Naive thymus-derived CD4-positive, alpha-beta T cell (primary cell): ENCODE data around the gene DOK5. TPM values are rescaled to one million over a fixed set of nuclear protein-coding genes. Genes with fewer than 3 reads are reported as not detected.

Experiments
- ATAC-seq: fragments of 150-1000 bp; cut with Tn5 transposase; 2 replicates; pipeline ENCODE4 v1.10.0; 2021; ENCODE audit warnings: mild to moderate bottlenecking, moderate library complexity
- CTCF ChIA-PET: fragments of 350-600 bp; sonication (Branson Sonifier 250); formaldehyde crosslinking; loops from one replicate; lab custom pipeline; 2021; ENCODE audit warnings: antibody characterized with exemption; lab: Charles Lee
- POLR2A ChIA-PET: fragments of 350-600 bp; sonication (Branson Sonifier 250); formaldehyde crosslinking; loops from one replicate; lab custom pipeline; 2021; ENCODE audit warnings: antibody characterized with exemption, inconsistent platforms; lab: Charles Lee
- DNase-seq, 9 donors: peaks; one replicate each; pipeline versions ENCODE4 v3.0.0 to v3.0.0-alpha.2; 2020 to 2022; ENCODE audit warnings: mixed read lengths in 1 of 9
- H3K27ac ChIP-seq: one replicate; pipeline ENCODE4 v1.7.0; 2013; ENCODE audit warnings: mild to moderate bottlenecking, low read depth, low read length, moderate library complexity
- H3K27me3 ChIP-seq, 2 donors: one replicate each; pipeline ENCODE4 v1.7.0; 2013; ENCODE audit warnings: low read length in 2 of 2, mild to moderate bottlenecking in 2 of 2, moderate library complexity in 2 of 2; ENCODE audit not compliant: control insufficient read depth in 2 of 2, insufficient read depth in 2 of 2
- H3K36me3 ChIP-seq, 3 experiments: 1 replicate in 2 of 3; 2 replicates in 1 of 3; pipeline ENCODE4 v1.7.0; 2013; ENCODE audit warnings: low read length in 3 of 3, mild to moderate bottlenecking in 3 of 3, moderate library complexity in 1 of 3; ENCODE audit not compliant: insufficient read depth in 3 of 3, control insufficient read depth in 2 of 3
- H3K4me1 ChIP-seq, 2 donors: one replicate each; pipeline ENCODE4 v1.7.0; 2013; ENCODE audit warnings: low read length in 2 of 2, mild to moderate bottlenecking in 2 of 2, moderate library complexity in 1 of 2; ENCODE audit not compliant: control insufficient read depth in 2 of 2, insufficient read depth in 2 of 2
- H3K4me3 ChIP-seq: 2 replicates; pipeline ENCODE4 v1.7.0; 2013; ENCODE audit warnings: mild to moderate bottlenecking, low read length
- H3K9me3 ChIP-seq, 3 experiments: 1 replicate in 2 of 3; 2 replicates in 1 of 3; pipeline ENCODE4 v1.7.0; 2013; ENCODE audit warnings: low read length in 3 of 3; ENCODE audit not compliant: control insufficient read depth in 2 of 3
- H3K27ac Mint-ChIP-seq, 9 donors: one replicate each; pipeline ENCODE4 v1.8.0; 2020 to 2022; ENCODE audit warnings: mixed read lengths in 9 of 9, mild to moderate bottlenecking in 8 of 9, moderate library complexity in 5 of 9, inconsistent platforms in 2 of 9
- H3K27me3 Mint-ChIP-seq, 5 donors: one replicate each; pipeline ENCODE4 v1.8.0; 2021 to 2022; ENCODE audit warnings: mixed read lengths in 5 of 5, mild to moderate bottlenecking in 1 of 5
- H3K36me3 Mint-ChIP-seq, 5 donors: one replicate each; pipeline ENCODE4 v1.8.0; 2020 to 2022; ENCODE audit warnings: mixed read lengths in 5 of 5, mild to moderate bottlenecking in 3 of 5, inconsistent platforms in 1 of 5
- H3K4me1 Mint-ChIP-seq, 7 donors: one replicate each; pipeline ENCODE4 v1.8.0; 2020 to 2022; ENCODE audit warnings: mixed read lengths in 7 of 7, mild to moderate bottlenecking in 3 of 7, inconsistent platforms in 1 of 7
- H3K4me3 Mint-ChIP-seq, 10 donors: one replicate each; pipeline ENCODE4 v1.8.0; 2020 to 2022; ENCODE audit warnings: mild to moderate bottlenecking in 10 of 10, mixed read lengths in 10 of 10, moderate library complexity in 6 of 10, inconsistent platforms in 2 of 10
- H3K9me3 Mint-ChIP-seq, 11 donors: one replicate each; pipeline ENCODE4 v1.8.0; 2020 to 2022; ENCODE audit warnings: mixed read lengths in 11 of 11, mild to moderate bottlenecking in 4 of 11, inconsistent platforms in 1 of 11, moderate library complexity in 1 of 11
- intact Hi-C, 2 donors: fragments of 100-400 bp; cut with micrococcal nuclease; formaldehyde crosslinking; loops; one replicate each; pipeline ENCODE4 v1.15.1; 2023
- polyA plus RNA-seq, 2 donors: library from polyadenylated mRNA; unstranded; fragments of 300-500 nt; fragmentation: Illumina TruSeq; gene quantifications; one replicate each; pipeline ENCODE4 v1.2.3, GENCODE V29; 2021
- total RNA-seq, 6 experiments: library from RNA in 5 of 6; stranded (reverse) in 5 of 6; gene quantifications; 1 replicate in 5 of 6; 2 replicates in 1 of 6; pipeline ENCODE4 v1.2.3 and lab custom pipeline; 2021 to 2026

Gene DOK5
- total and polyA plus RNA-seq, 7 experiments from 2014 or later = 0.85 TPM; not detected in 6

DNA sequence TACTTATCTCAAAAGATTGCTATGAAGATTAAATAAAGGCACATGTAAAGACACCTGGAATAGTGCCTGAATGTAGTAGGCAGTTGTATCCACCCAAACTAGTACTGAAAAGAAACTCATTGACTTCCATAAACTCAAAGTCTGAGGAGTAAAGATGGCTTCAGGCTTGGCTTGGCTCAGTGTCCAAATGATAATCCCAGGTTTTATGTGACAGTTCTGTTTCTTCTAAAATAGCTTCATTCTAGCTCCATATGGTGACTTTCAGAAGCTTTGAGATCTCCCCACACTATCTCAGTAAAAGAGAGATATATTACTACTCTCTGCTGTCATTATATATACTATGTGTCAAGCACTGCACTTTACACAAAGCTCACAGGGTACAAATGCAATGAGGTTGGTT, 121.3 kb downstream of the DOK5 start:
- peaks cover 0 to 6% (median 0%) of the 10 kb centered on the region in 3 experiments for H3K9me3 ChIP-seq
- Mint-ChIP-seq H3K27me3 (peaks cover 0 to 28% (median 4%) of the 10 kb centered on the region in 5 donors), H3K9me3 (peaks cover 0 to 8% (median 6%) of the 10 kb centered on the region in 11 donors), H3K4me3 (no peak overlapping the region), H3K36me3 (peaks cover 0 to 4% (median 0%) of the 10 kb centered on the region in 5 donors), H3K27ac (no peak overlapping the region), H3K4me1 (no peaks in the 10 kb centered on the region)
- intact Hi-C loops = no loop called here
- POLR2A ChIA-PET = no interaction called here
- H3K27me3 ChIP-seq = no peaks in the 10 kb centered on the region
- H3K27ac ChIP-seq = no peak overlapping the region
- no peak overlapping the region for H3K4me3 ChIP-seq
- no peaks in the 10 kb centered on the region for H3K36me3 ChIP-seq
- no peaks in the 10 kb centered on the region for H3K4me1 ChIP-seq
- DNase-seq (no peak), ATAC-seq (no peak)
- CTCF ChIA-PET = no interaction called here

DNA sequence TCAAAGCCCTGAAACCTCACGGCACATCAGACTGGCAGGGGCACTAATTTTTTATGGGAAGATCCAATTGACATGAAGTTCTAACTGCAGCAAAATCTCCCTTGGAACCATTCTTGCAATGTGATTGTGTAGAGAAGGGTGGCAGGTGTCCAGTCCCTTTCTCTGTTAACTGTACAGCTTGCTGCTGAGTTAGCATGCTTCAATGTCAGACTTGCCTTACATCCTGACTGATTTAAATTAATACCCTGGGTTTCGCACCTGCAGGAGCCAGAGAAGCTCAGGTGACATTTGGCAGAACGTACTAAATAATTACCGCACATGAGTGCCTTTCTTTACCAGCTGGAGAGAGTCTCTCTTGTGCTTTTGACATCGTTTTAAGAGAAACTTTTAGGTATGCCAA, 123.0 kb downstream of the DOK5 start:
- POLR2A ChIA-PET = no interaction called here
- DNase-seq (no peak), ATAC-seq (no peak)
- CTCF ChIA-PET = no interaction called here
- H3K27me3 Mint-ChIP-seq = peaks cover 0 to 27% (median 4%) of the 10 kb centered on the region in 5 donors
- H3K27ac Mint-ChIP-seq = no peak overlapping the region
- Histone ChIP-seq H3K36me3 (no peaks in the 10 kb centered on the region), H3K4me3 (no peak overlapping the region), H3K4me1 (no peaks in the 10 kb centered on the region), H3K27me3 (no peaks in the 10 kb centered on the region), H3K9me3 (peaks cover 0 to 6% (median 0%) of the 10 kb centered on the region in 3 experiments), H3K27ac (no peak overlapping the region)
- no peaks in the 10 kb centered on the region for H3K4me1 Mint-ChIP-seq
- intact Hi-C loops = no loop called here
- H3K9me3 Mint-ChIP-seq = peaks cover 0 to 8% (median 6%) of the 10 kb centered on the region in 11 donors
- H3K4me3 Mint-ChIP-seq = no peak overlapping the region
- H3K36me3 Mint-ChIP-seq = peaks cover 0 to 4% (median 0%) of the 10 kb centered on the region in 5 donors

DNA sequence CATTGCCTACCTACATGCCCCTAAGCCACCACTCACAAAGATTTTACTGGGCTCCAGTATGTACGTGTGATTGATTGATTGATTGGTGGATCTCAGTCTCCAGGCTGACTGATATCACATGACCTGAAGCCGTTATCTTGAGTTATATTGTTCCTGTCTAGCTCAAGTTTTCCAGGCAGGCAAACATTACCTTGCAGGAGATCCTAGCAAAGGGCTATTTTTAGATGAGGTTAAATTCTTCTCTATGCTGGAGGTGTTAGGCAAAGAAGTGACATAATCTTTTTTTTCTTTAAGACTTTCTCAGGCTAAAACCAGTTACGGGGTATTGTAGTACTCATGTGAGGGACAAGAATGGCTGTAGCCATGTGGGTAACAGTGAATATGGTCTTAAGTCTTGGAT, 125.2 kb downstream of the DOK5 start:
- Mint-ChIP-seq H3K27ac (no peak overlapping the region), H3K9me3 (peaks cover 0 to 10% (median 6%) of the 10 kb centered on the region in 11 donors), H3K27me3 (peaks cover 0 to 17% (median 5%) of the 10 kb centered on the region in 5 donors), H3K4me1 (no peaks in the 10 kb centered on the region), H3K36me3 (peaks cover 0 to 4% (median 0%) of the 10 kb centered on the region in 5 donors), H3K4me3 (no peak overlapping the region)
- Histone ChIP-seq H3K36me3 (no peaks in the 10 kb centered on the region), H3K27ac (no peak overlapping the region), H3K9me3 (peaks cover 0 to 6% (median 0%) of the 10 kb centered on the region in 3 experiments), H3K4me1 (no peaks in the 10 kb centered on the region), H3K4me3 (no peak overlapping the region), H3K27me3 (no peaks in the 10 kb centered on the region)
- ChIA-PET POLR2A (no interaction called here), CTCF (no interaction called here)
- intact Hi-C loops = no loop called here
- DNase-seq = no peak
- no peak for ATAC-seq

DNA sequence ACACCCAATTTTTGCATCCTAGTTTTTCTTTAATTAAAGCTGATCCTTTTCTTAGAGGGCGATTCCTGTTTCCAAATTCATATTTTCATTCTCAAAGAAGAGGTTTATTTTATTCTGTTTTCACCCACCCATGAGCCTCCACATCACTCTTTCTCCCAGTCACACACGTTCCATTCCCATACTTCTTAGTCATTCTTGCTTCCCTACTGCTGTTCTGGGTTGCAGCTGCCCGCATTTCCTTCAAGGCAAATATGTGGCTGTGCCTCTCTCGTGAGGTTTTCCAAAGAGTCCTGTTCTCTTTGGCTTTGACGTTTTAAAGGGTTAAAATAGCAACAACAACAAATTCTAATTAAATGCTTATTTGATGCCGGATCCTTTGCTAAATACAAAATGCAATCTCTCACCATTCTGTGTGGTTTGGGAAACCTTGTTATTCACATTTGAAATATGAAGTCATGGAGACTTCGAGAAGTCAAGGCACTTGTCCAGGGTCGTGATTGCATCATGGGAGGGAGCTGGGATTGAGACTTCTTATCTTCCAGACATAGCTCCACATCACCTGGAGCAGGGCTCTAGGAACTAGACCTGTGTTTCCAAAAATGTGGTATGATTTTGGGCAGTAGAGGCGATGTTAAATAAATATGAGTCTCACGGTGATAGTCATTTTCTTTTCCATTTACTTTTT, 126.6 kb downstream of the DOK5 start:
- ChIA-PET CTCF (no interaction called here), POLR2A (no interaction called here)
- Mint-ChIP-seq H3K4me1 (no peaks in the 10 kb centered on the region), H3K27ac (no peak overlapping the region), H3K9me3 (peaks cover 0 to 10% (median 6%) of the 10 kb centered on the region in 11 donors), H3K27me3 (peaks cover 0 to 11% (median 5%) of the 10 kb centered on the region in 5 donors), H3K36me3 (peaks cover 0 to 4% (median 0%) of the 10 kb centered on the region in 5 donors), H3K4me3 (no peak overlapping the region)
- H3K9me3 ChIP-seq = peaks cover 0 to 6% (median 0%) of the 10 kb centered on the region in 3 experiments
- no peaks in the 10 kb centered on the region for H3K27me3 ChIP-seq
- H3K4me1 ChIP-seq = no peaks in the 10 kb centered on the region
- ATAC-seq = no peak
- no peak overlapping the region for H3K4me3 ChIP-seq
- DNase-seq = no peak
- intact Hi-C loops = no loop called here
- H3K36me3 ChIP-seq = no peaks in the 10 kb centered on the region
- no peak overlapping the region for H3K27ac ChIP-seq

DNA sequence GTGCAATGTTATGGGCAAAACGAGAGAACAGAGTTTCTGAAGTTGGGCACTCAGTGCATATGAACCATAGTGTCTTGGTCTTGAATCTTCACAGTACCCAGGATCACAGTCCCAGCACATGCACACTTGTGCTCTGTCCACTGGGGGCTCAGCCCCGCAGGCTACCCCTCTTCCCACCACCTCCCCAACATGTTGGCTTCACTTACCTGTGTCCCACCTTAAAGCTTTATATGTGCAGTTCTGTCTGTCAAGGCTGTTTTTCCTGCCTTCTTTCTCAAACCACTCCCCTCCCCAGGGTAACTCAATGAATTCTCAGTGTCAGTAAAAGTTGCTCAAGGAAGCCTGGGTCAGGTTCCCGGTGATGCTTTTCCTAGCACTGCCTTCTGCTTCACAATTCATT, 129.9 kb downstream of the DOK5 start:
- H3K27ac ChIP-seq = no peak overlapping the region
- H3K27me3 ChIP-seq = no peaks in the 10 kb centered on the region
- H3K4me3 Mint-ChIP-seq = no peak overlapping the region
- H3K9me3 Mint-ChIP-seq = peaks cover 0 to 3% (median 0%) of the 10 kb centered on the region in 11 donors
- no peaks in the 10 kb centered on the region for H3K36me3 ChIP-seq
- ATAC-seq = no peak
- peaks cover 0 to 11% (median 4%) of the 10 kb centered on the region in 5 donors for H3K27me3 Mint-ChIP-seq
- no peaks in the 10 kb centered on the region for H3K36me3 Mint-ChIP-seq
- H3K4me1 ChIP-seq = no peaks in the 10 kb centered on the region
- no peaks in the 10 kb centered on the region for H3K4me1 Mint-ChIP-seq
- H3K9me3 ChIP-seq = peaks cover 0 to 2% (median 0%) of the 10 kb centered on the region in 3 experiments
- ChIA-PET CTCF (no interaction called here), POLR2A (no interaction called here)
- intact Hi-C loops = no loop called here
- DNase-seq = no peak
- H3K27ac Mint-ChIP-seq = no peak overlapping the region
- no peak overlapping the region for H3K4me3 ChIP-seq

DNA sequence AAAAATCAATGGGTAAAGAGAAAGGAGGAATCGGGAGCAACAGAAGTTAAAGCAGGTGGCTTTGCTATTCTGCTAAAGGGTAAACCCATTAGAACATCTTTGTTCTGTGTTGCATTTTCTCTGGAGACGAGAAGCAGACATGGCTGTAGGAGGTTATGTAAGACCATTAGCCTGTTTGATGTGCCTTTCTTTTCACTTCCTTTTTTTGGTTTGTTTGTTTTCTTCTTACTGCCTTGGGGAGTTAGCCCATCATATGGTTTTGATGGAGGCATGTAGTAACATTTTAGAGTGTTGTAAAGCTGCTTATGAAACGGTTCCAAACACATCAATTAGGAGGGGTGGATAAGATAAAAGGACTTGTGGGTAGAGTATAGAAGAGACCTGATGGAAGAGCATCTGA, 131.0 kb downstream of the DOK5 start:
- no peaks in the 10 kb centered on the region for H3K36me3 Mint-ChIP-seq

More for the DNA sequence above, 131.0 kb downstream of the DOK5 start:
- no peak overlapping the region for H3K4me3 Mint-ChIP-seq
- Histone ChIP-seq H3K4me1 (no peaks in the 10 kb centered on the region), H3K4me3 (no peak overlapping the region), H3K9me3 (no peaks in the 10 kb centered on the region), H3K27ac (no peak overlapping the region), H3K36me3 (no peaks in the 10 kb centered on the region), H3K27me3 (no peaks in the 10 kb centered on the region)
- peaks cover 0 to 3% (median 0%) of the 10 kb centered on the region in 11 donors for H3K9me3 Mint-ChIP-seq
- DNase-seq (no peak), ATAC-seq (no peak)
- ChIA-PET POLR2A (no interaction called here), CTCF (no interaction called here)
- intact Hi-C loops = no loop called here
- H3K27ac Mint-ChIP-seq = no peak overlapping the region
- H3K4me1 Mint-ChIP-seq = no peaks in the 10 kb centered on the region
- H3K27me3 Mint-ChIP-seq = peaks cover 0 to 15% (median 4%) of the 10 kb centered on the region in 5 donors
